Measurements from ENCODE around the gene PTK6. TPM values are rescaled to one million over a fixed set of nuclear protein-coding genes. Genes with fewer than 3 reads are reported as not detected.

Gene PTK6
- total and polyA plus RNA-seq, 4 experiments from 2014 or later = 0.31 to 0.59 TPM; not detected in 2

GRCh38 chr20:63497946-63498935, 38.9 kb downstream of the PTK6 start:
- Histone ChIP-seq H3K4me1 (ENCODE audit: insufficient read depth, low read length) (peaks cover 18% of the 10 kb centered on the region), H3K27ac (ENCODE audit: low read depth, low read length) (no peak overlapping the region), H3K36me3 (ENCODE audit: insufficient read depth, low read length) (no peaks in the 10 kb centered on the region), H3K4me3 (ENCODE audit: low read length in 2 of 2) (no peak overlapping the region), H3K27me3 (ENCODE audit: insufficient read depth, low read length) (peaks cover 12% of the 10 kb centered on the region), H3K9me3 (ENCODE audit: control insufficient read depth in 1 of 2, low read length in 2 of 2) (no peaks in the 10 kb centered on the region)
- Mint-ChIP-seq H3K27ac (no peak overlapping the region), H3K4me3 (peak overlapping the region in 2 of 8 donors; percentile 8 to 15), H3K9me3 (no peaks in the 10 kb centered on the region), H3K36me3 (no peaks in the 10 kb centered on the region), H3K4me1 (peaks cover 1 to 8% (median 3%) of the 10 kb centered on the region in 4 donors), H3K27me3 (peaks cover 6 to 7% of the 10 kb centered on the region in 2 donors)
- DNase-seq = no peak
- CTCF ChIA-PET (ENCODE audit: partially characterized antibody) = no interaction called here
- intact Hi-C loops (cut with micrococcal nuclease) = loop anchor here (2.0 to 5.0 kb wide), 2 partner anchors 299 to 701 kb away; partner anchors contain the start of gene MRGBP
- POLR2A ChIA-PET (ENCODE audit: partially characterized antibody) = interaction anchor here (1.4 to 2.6 kb wide), 3 partner anchors 22 to 141 kb away, joined by 3 to 27 read pairs (median 7); partner anchors contain the start of genes PPDPF and PTK6

- no peaks in the 10 kb centered on the region for H3K36me3 Mint-ChIP-seq
- peak overlapping the region in 1 of 7 donors; percentile 52 for H3K27ac Mint-ChIP-seq
- H3K4me3 Mint-ChIP-seq = peak overlapping the region in 6 of 8 donors; percentile 26 to 71 (median 48)
- ChIA-PET CTCF (ENCODE audit: partially characterized antibody) (interaction anchor here (0.5 to 2.3 kb wide), 13 partner anchors 8 to 574 kb away, joined by 3 to 21 read pairs (median 4); partner anchors contain the start of genes PPDPF, PTK6, SAMD10 and TPD52L2), POLR2A (ENCODE audit: partially characterized antibody) (interaction anchor here (1.0 to 2.6 kb wide), 6 partner anchors 9 to 367 kb away, joined by 3 to 27 read pairs (median 4); partner anchors contain the start of genes HELZ2, PPDPF, PTK6 and TPD52L2)
- peaks cover 6 to 7% of the 10 kb centered on the region in 2 donors for H3K27me3 Mint-ChIP-seq
- no peak for DNase-seq
- peaks cover 0 to 2% (median 0%) of the 10 kb centered on the region in 8 donors for H3K9me3 Mint-ChIP-seq
- Histone ChIP-seq H3K9me3 (ENCODE audit: control insufficient read depth in 1 of 2, low read length in 2 of 2) (no peaks in the 10 kb centered on the region), H3K4me3 (ENCODE audit: low read length in 2 of 2) (no peak overlapping the region), H3K36me3 (ENCODE audit: insufficient read depth, low read length) (no peaks in the 10 kb centered on the region), H3K4me1 (ENCODE audit: insufficient read depth, low read length) (peaks cover 18% of the 10 kb centered on the region), H3K27ac (ENCODE audit: low read depth, low read length) (no peak overlapping the region), H3K27me3 (ENCODE audit: insufficient read depth, low read length) (peaks cover 12% of the 10 kb centered on the region)
- intact Hi-C loops (cut with micrococcal nuclease) = loop anchor here (2.0 to 5.0 kb wide), 2 partner anchors 299 to 700 kb away; partner anchors contain the start of gene MRGBP
- H3K4me1 Mint-ChIP-seq = peaks cover 1 to 8% (median 3%) of the 10 kb centered on the region in 4 donors
These were observed 39.8 kb downstream of the PTK6 start for GRCh38 chr20:63497138-63497945.

- Mint-ChIP-seq H3K4me3 (peak overlapping the region in 6 of 8 donors; percentile 33 to 83 (median 64)), H3K27ac (peak overlapping the region in 1 of 7 donors; percentile 52), H3K36me3 (no peaks in the 10 kb centered on the region), H3K27me3 (peaks cover 6 to 7% of the 10 kb centered on the region in 2 donors), H3K9me3 (peaks cover 0 to 5% (median 0%) of the 10 kb centered on the region in 8 donors), H3K4me1 (peaks cover 1 to 8% (median 3%) of the 10 kb centered on the region in 4 donors)
- H3K9me3 ChIP-seq (ENCODE audit: control insufficient read depth in 1 of 2, low read length in 2 of 2) = no peaks in the 10 kb centered on the region
- ChIA-PET POLR2A (ENCODE audit: partially characterized antibody) (interaction anchor here (0.6 to 2.6 kb wide), 6 partner anchors 10 to 368 kb away, joined by 3 to 27 read pairs (median 4); partner anchors contain the start of genes HELZ2, PPDPF, PTK6 and TPD52L2), CTCF (ENCODE audit: partially characterized antibody) (interaction anchor here (0.5 to 2.3 kb wide), 17 partner anchors 8 to 1309 kb away, joined by 3 to 21 read pairs (median 3); partner anchors contain the start of genes PPDPF, PTK6, SAMD10 and TPD52L2)
- peaks cover 18% of the 10 kb centered on the region for H3K4me1 ChIP-seq (ENCODE audit: insufficient read depth, low read length)
- peak overlapping the region in 1 of 2 donors; percentile 43 for H3K4me3 ChIP-seq (ENCODE audit: low read length in 2 of 2)
- no peak overlapping the region for H3K27ac ChIP-seq (ENCODE audit: low read depth, low read length)
- DNase-seq = no peak
- H3K27me3 ChIP-seq (ENCODE audit: insufficient read depth, low read length) = peaks cover 12% of the 10 kb centered on the region
- intact Hi-C loops (cut with micrococcal nuclease) = loop anchor here (1.0 to 5.0 kb wide), 4 partner anchors 24 to 699 kb away; partner anchors contain the start of genes MRGBP and PPDPF
- H3K36me3 ChIP-seq (ENCODE audit: insufficient read depth, low read length) = no peaks in the 10 kb centered on the region
These were observed 40.5 kb downstream of the PTK6 start for GRCh38 chr20:63496596-63497120.

GRCh38 chr20:63495741-63496595, 41.2 kb downstream of the PTK6 start:
- Mint-ChIP-seq H3K4me3 (peak overlapping the region in 7 of 8 donors; percentile 48 to 83 (median 71)), H3K36me3 (no peaks in the 10 kb centered on the region), H3K27me3 (peaks cover 5 to 9% of the 10 kb centered on the region in 2 donors), H3K9me3 (peaks cover 0 to 5% (median 0%) of the 10 kb centered on the region in 8 donors), H3K27ac (no peak overlapping the region), H3K4me1 (peaks cover 1 to 8% (median 3%) of the 10 kb centered on the region in 4 donors)
- Histone ChIP-seq H3K27me3 (ENCODE audit: insufficient read depth, low read length) (peaks cover 12% of the 10 kb centered on the region), H3K36me3 (ENCODE audit: insufficient read depth, low read length) (no peaks in the 10 kb centered on the region), H3K4me1 (ENCODE audit: insufficient read depth, low read length) (peaks cover 18% of the 10 kb centered on the region), H3K9me3 (ENCODE audit: control insufficient read depth in 1 of 2, low read length in 2 of 2) (no peaks in the 10 kb centered on the region), H3K4me3 (ENCODE audit: low read length in 2 of 2) (peak overlapping the region in 1 of 2 donors; percentile 43), H3K27ac (ENCODE audit: low read depth, low read length) (no peak overlapping the region)
- intact Hi-C loops (cut with micrococcal nuclease) = loop anchor here (1.0 to 5.0 kb wide), 4 partner anchors 24 to 699 kb away; partner anchors contain the start of genes MRGBP and PPDPF
- ChIA-PET POLR2A (ENCODE audit: partially characterized antibody) (interaction anchor here (0.6 to 2.6 kb wide), 6 partner anchors 11 to 368 kb away, joined by 3 to 27 read pairs (median 4); partner anchors contain the start of genes HELZ2, PPDPF, PTK6 and TPD52L2), CTCF (ENCODE audit: partially characterized antibody) (interaction anchor here (0.7 to 2.3 kb wide), 14 partner anchors 9 to 1308 kb away, joined by 3 to 21 read pairs (median 4); partner anchors contain the start of genes PPDPF, PTK6, SAMD10 and TPD52L2)
- peak; percentile 63 to 72 (median 68) for DNase-seq

GRCh38 chr20:63495167-63495720, 41.9 kb downstream of the PTK6 start:
- Mint-ChIP-seq H3K27me3 (peaks cover 5 to 9% of the 10 kb centered on the region in 2 donors), H3K9me3 (peaks cover 0 to 5% (median 0%) of the 10 kb centered on the region in 8 donors), H3K36me3 (no peaks in the 10 kb centered on the region), H3K4me3 (no peak overlapping the region), H3K27ac (no peak overlapping the region), H3K4me1 (peaks cover 1 to 8% (median 3%) of the 10 kb centered on the region in 4 donors)
- ChIA-PET CTCF (ENCODE audit: partially characterized antibody) (interaction anchor here (1.3 to 2.3 kb wide), 6 partner anchors 10 to 485 kb away, joined by 3 to 21 read pairs (median 6); partner anchors contain the start of genes PPDPF and SAMD10), POLR2A (ENCODE audit: partially characterized antibody) (interaction anchor here (2.6 kb wide), 1 partner anchor 25 kb away, joined by 27 read pairs; the partner anchor contains the start of gene PPDPF)
- no peak for DNase-seq
- Histone ChIP-seq H3K36me3 (ENCODE audit: insufficient read depth, low read length) (no peaks in the 10 kb centered on the region), H3K4me1 (ENCODE audit: insufficient read depth, low read length) (peaks cover 18% of the 10 kb centered on the region), H3K27ac (ENCODE audit: low read depth, low read length) (no peak overlapping the region), H3K9me3 (ENCODE audit: control insufficient read depth in 1 of 2, low read length in 2 of 2) (no peaks in the 10 kb centered on the region), H3K27me3 (ENCODE audit: insufficient read depth, low read length) (peaks cover 12% of the 10 kb centered on the region), H3K4me3 (ENCODE audit: low read length in 2 of 2) (no peak overlapping the region)
- intact Hi-C loops (cut with micrococcal nuclease) = loop anchor here (5.0 kb wide), 1 partner anchor 698 kb away; the partner anchor contains the start of gene MRGBP
